NT2/D1 (cell line): ENCODE measurements around the gene WAS.

Experiments
- SUZ12 ChIP-seq: IDR thresholded peaks from 2 replicates; pipeline ENCODE4 v1.6.1; 2011; ENCODE audit not compliant: insufficient read length, insufficient read depth; ENCODE audit errors: extremely low read depth
- YY1 ChIP-seq: IDR thresholded peaks from 2 replicates; pipeline ENCODE4 v1.6.1; 2011; ENCODE audit not compliant: insufficient read length, insufficient read depth
- ZNF274 ChIP-seq: IDR thresholded peaks from 2 replicates; pipeline ENCODE4 v1.6.1; 2011; ENCODE audit warnings: mild to moderate bottlenecking, low read depth, low read length

GRCh38 chrX:48709522-48710112, 26.0 kb downstream of the WAS start:
- TF ChIP-seq YY1, result no peak
- no peak for TF ChIP-seq ZNF274
- no peak for TF ChIP-seq SUZ12
